ENCODE data around the gene HES2.
"Not testable (repeated sequence)": the region's sequence is repeated elsewhere in the genome, so short reads cannot be mapped to it uniquely, and the experiment has no call there.

The HES2 gene

GRCh38 chr1:6367381-6368012 is 52.2 kb downstream of the HES2 start:
- no peak for TF ChIP-seq CTCF (IDR thresholded peaks at IDR 0.05; ENCODE audit: low read depth, low read length)

GRCh38 chr1:6365047-6365446 is 54.7 kb downstream of the HES2 start:
- no peak for DNase-seq (ENCODE audit: low read depth in 2 of 2)
- no peak for TF ChIP-seq CTCF (IDR thresholded peaks at IDR 0.05; ENCODE audit: low read depth, low read length)

More at GRCh38 chr1:6367381-6368012, 52.2 kb downstream of the HES2 start:
- H3K4me3 ChIP-seq (replicated peaks in 1 of 2; ENCODE audit: low read depth in 2 of 2, low read length in 2 of 2) = no peak overlapping the region
- DNase-seq (ENCODE audit: low read depth in 2 of 2) = peak in 1 of 2 donors; percentile 67

GRCh38 chr1:6363085-6363884 is 56.4 kb downstream of the HES2 start:
- DNase-seq (ENCODE audit: low read depth in 2 of 2) = peak; percentile 75 to 76
- H3K4me3 ChIP-seq (replicated peaks in 1 of 2; ENCODE audit: low read depth in 2 of 2, low read length in 2 of 2) = not testable (repeated sequence)

More at GRCh38 chr1:6365047-6365446, 54.7 kb downstream of the HES2 start:
- H3K4me3 ChIP-seq (replicated peaks in 1 of 2; ENCODE audit: low read depth in 2 of 2, low read length in 2 of 2) = no peak overlapping the region

More at GRCh38 chr1:6363085-6363884, 56.4 kb downstream of the HES2 start:
- peak; percentile 52 for TF ChIP-seq CTCF (IDR thresholded peaks at IDR 0.05; ENCODE audit: low read depth, low read length)

All from cardiac fibroblast (primary cell).